CD4-positive, CD25-positive, alpha-beta regulatory T cell (primary cell): Measurements from ENCODE around the gene TKT. TPM values are rescaled to one million over a fixed set of nuclear protein-coding genes. Genes with fewer than 3 reads are reported as not detected.

Experiments
- ATAC-seq, 2 donors: fragments of 150-1000 bp; cut with Tn5 transposase; one replicate each; pipeline ENCODE4 v1.10.0; 2021; ENCODE audit warnings: low read depth in 2 of 2, moderate number of reproducible peaks in 2 of 2, moderate library complexity in 1 of 2
- DNase-seq, 3 donors: peaks; one replicate each; pipeline versions ENCODE4 v3.0.0 to v3.0.0-alpha.2; 2012 to 2022; ENCODE audit warnings: mixed read lengths in 1 of 3
- H3K27ac ChIP-seq: one replicate; pipeline ENCODE4 v1.7.0; 2013; ENCODE audit warnings: mild to moderate bottlenecking, low read length; ENCODE audit not compliant: insufficient read depth, poor library complexity, severe bottlenecking
- H3K27me3 ChIP-seq: one replicate; pipeline ENCODE4 v1.7.0; 2013; ENCODE audit warnings: low read length; ENCODE audit not compliant: control insufficient read depth, insufficient read depth
- H3K36me3 ChIP-seq: one replicate; pipeline ENCODE4 v1.7.0; 2013; ENCODE audit warnings: mild to moderate bottlenecking, low read length, moderate library complexity; ENCODE audit not compliant: control insufficient read depth, insufficient read depth
- H3K4me1 ChIP-seq: 2 replicates; pipeline ENCODE4 v1.7.0; 2013; ENCODE audit warnings: mild to moderate bottlenecking, low read length; ENCODE audit not compliant: insufficient read depth, control insufficient read depth, poor library complexity, severe bottlenecking
- H3K4me3 ChIP-seq: one replicate; pipeline ENCODE4 v1.7.0; 2013; ENCODE audit warnings: low read depth, mild to moderate bottlenecking, low read length, moderate library complexity
- H3K9me3 ChIP-seq, 2 experiments: 1 replicate in 1 of 2; 2 replicates in 1 of 2; pipeline ENCODE4 v1.7.0; 2013; ENCODE audit warnings: low read length in 2 of 2, mild to moderate bottlenecking in 1 of 2, moderate library complexity in 1 of 2; ENCODE audit not compliant: control insufficient read depth in 2 of 2
- H3K27ac Mint-ChIP-seq, 3 donors: one replicate each; pipeline ENCODE4 v1.8.0; 2020 to 2022; ENCODE audit warnings: mild to moderate bottlenecking in 3 of 3, mixed read lengths in 3 of 3, moderate library complexity in 2 of 3
- H3K27me3 Mint-ChIP-seq: one replicate; pipeline ENCODE4 v1.8.0; 2022; ENCODE audit warnings: mild to moderate bottlenecking, mixed read lengths
- H3K36me3 Mint-ChIP-seq: one replicate; pipeline ENCODE4 v1.8.0; 2020; ENCODE audit warnings: mixed read lengths
- H3K4me1 Mint-ChIP-seq, 4 donors: one replicate each; pipeline ENCODE4 v1.8.0; 2020 to 2022; ENCODE audit warnings: mixed read lengths in 4 of 4, mild to moderate bottlenecking in 1 of 4
- H3K4me3 Mint-ChIP-seq, 4 donors: one replicate each; pipeline ENCODE4 v1.8.0; 2020 to 2022; ENCODE audit warnings: mild to moderate bottlenecking in 4 of 4, mixed read lengths in 4 of 4, moderate library complexity in 3 of 4
- H3K9me3 Mint-ChIP-seq, 7 donors: one replicate each; pipeline ENCODE4 v1.8.0; 2020 to 2022; ENCODE audit warnings: mixed read lengths in 7 of 7, mild to moderate bottlenecking in 3 of 7, moderate library complexity in 2 of 7
- polyA plus RNA-seq, 4 donors: library from polyadenylated mRNA; unstranded; fragments of 300-500 nt; fragmentation: Illumina TruSeq; gene quantifications; one replicate each; pipeline ENCODE4 v1.2.3, GENCODE V29; 2021
- total RNA-seq: library from RNA; stranded (reverse); gene quantifications from one replicate; pipeline ENCODE4 v1.2.3, GENCODE V29; 2022

The TKT gene
- total and polyA plus RNA-seq, 5 donors from 2014 or later = 59.0 to 95.6 (median 73.0) TPM

GRCh38 chr3:53198256-53198977 lies 57.4 kb downstream of the TKT start:
- Histone ChIP-seq H3K27ac (no peak overlapping the region), H3K36me3 (no peaks in the 10 kb centered on the region), H3K9me3 (no peaks in the 10 kb centered on the region), H3K4me3 (no peak overlapping the region), H3K4me1 (peaks cover 5% of the 10 kb centered on the region), H3K27me3 (no peaks in the 10 kb centered on the region)
- H3K9me3 Mint-ChIP-seq = no peaks in the 10 kb centered on the region
- no peak for DNase-seq
- peaks cover 0 to 13% (median 2%) of the 10 kb centered on the region in 4 donors for H3K4me1 Mint-ChIP-seq
- H3K4me3 Mint-ChIP-seq = no peak overlapping the region
- no peaks in the 10 kb centered on the region for H3K36me3 Mint-ChIP-seq
- H3K27me3 Mint-ChIP-seq = peaks cover 4% of the 10 kb centered on the region
- no peak overlapping the region for H3K27ac Mint-ChIP-seq
- no peak for ATAC-seq

GRCh38 chr3:53196575-53197407 lies 59.0 kb downstream of the TKT start:
- peaks cover 5% of the 10 kb centered on the region for H3K4me1 ChIP-seq
- no peaks in the 10 kb centered on the region for H3K9me3 ChIP-seq
- Mint-ChIP-seq H3K27ac (no peak overlapping the region), H3K4me3 (no peak overlapping the region), H3K4me1 (peaks cover 0 to 13% (median 2%) of the 10 kb centered on the region in 4 donors), H3K36me3 (peaks cover 10% of the 10 kb centered on the region), H3K9me3 (no peaks in the 10 kb centered on the region), H3K27me3 (peaks cover 4% of the 10 kb centered on the region)
- no peak overlapping the region for H3K27ac ChIP-seq
- peaks cover 11% of the 10 kb centered on the region for H3K36me3 ChIP-seq
- DNase-seq = peak in 2 of 3 donors; percentile 13 to 50
- ATAC-seq = peak in 1 of 2 donors; percentile 30
- H3K27me3 ChIP-seq = no peaks in the 10 kb centered on the region
- H3K4me3 ChIP-seq = no peak overlapping the region

GRCh38 chr3:53195602-53196574 lies 59.9 kb downstream of the TKT start:
- peak; percentile 65 to 67 for ATAC-seq
- H3K27me3 Mint-ChIP-seq = peaks cover 4% of the 10 kb centered on the region
- H3K4me3 Mint-ChIP-seq = no peak overlapping the region
- Histone ChIP-seq H3K4me3 (no peak overlapping the region), H3K27me3 (no peaks in the 10 kb centered on the region), H3K9me3 (no peaks in the 10 kb centered on the region), H3K4me1 (peaks cover 5% of the 10 kb centered on the region), H3K27ac (no peak overlapping the region), H3K36me3 (peaks cover 15% of the 10 kb centered on the region)
- peaks cover 11% of the 10 kb centered on the region for H3K36me3 Mint-ChIP-seq
- peaks cover 0 to 13% (median 2%) of the 10 kb centered on the region in 4 donors for H3K4me1 Mint-ChIP-seq
- peak overlapping the region in 1 of 3 donors; percentile 32 for H3K27ac Mint-ChIP-seq
- DNase-seq = peak; percentile 23 to 53 (median 49)
- H3K9me3 Mint-ChIP-seq = no peaks in the 10 kb centered on the region

- no peaks in the 10 kb centered on the region for H3K9me3 ChIP-seq
- H3K27ac ChIP-seq = no peak overlapping the region
- peaks cover 5% of the 10 kb centered on the region for H3K4me1 ChIP-seq
- Mint-ChIP-seq H3K9me3 (no peaks in the 10 kb centered on the region), H3K4me1 (peaks cover 0 to 13% (median 2%) of the 10 kb centered on the region in 4 donors), H3K4me3 (peak overlapping the region in 1 of 4 donors; percentile 21), H3K27ac (no peak overlapping the region), H3K36me3 (peaks cover 18% of the 10 kb centered on the region), H3K27me3 (peaks cover 4% of the 10 kb centered on the region)
- peaks cover 17% of the 10 kb centered on the region for H3K36me3 ChIP-seq
- DNase-seq = no peak
- H3K27me3 ChIP-seq = no peaks in the 10 kb centered on the region
- H3K4me3 ChIP-seq = no peak overlapping the region
- ATAC-seq = no peak
Observed at GRCh38 chr3:53195066-53195450, 60.8 kb downstream of the TKT start.

- Mint-ChIP-seq H3K9me3 (no peaks in the 10 kb centered on the region), H3K27ac (no peak overlapping the region), H3K4me3 (no peak overlapping the region), H3K4me1 (peaks cover 0 to 13% (median 2%) of the 10 kb centered on the region in 4 donors), H3K36me3 (peaks cover 22% of the 10 kb centered on the region), H3K27me3 (peaks cover 4% of the 10 kb centered on the region)
- peaks cover 5% of the 10 kb centered on the region for H3K4me1 ChIP-seq
- no peak overlapping the region for H3K27ac ChIP-seq
- ATAC-seq (no peak), DNase-seq (no peak)
- peaks cover 24% of the 10 kb centered on the region for H3K36me3 ChIP-seq
- no peaks in the 10 kb centered on the region for H3K27me3 ChIP-seq
- H3K9me3 ChIP-seq = no peaks in the 10 kb centered on the region
- H3K4me3 ChIP-seq = no peak overlapping the region
Observed at GRCh38 chr3:53194210-53195065, 61.4 kb downstream of the TKT start.

GRCh38 chr3:53193466-53194209 lies 62.2 kb downstream of the TKT start:
- Histone ChIP-seq H3K27ac (no peak overlapping the region), H3K4me3 (no peak overlapping the region), H3K27me3 (no peaks in the 10 kb centered on the region), H3K9me3 (no peaks in the 10 kb centered on the region), H3K4me1 (peaks cover 5% of the 10 kb centered on the region), H3K36me3 (peaks cover 29% of the 10 kb centered on the region)
- Mint-ChIP-seq H3K36me3 (peaks cover 22% of the 10 kb centered on the region), H3K27ac (no peak overlapping the region), H3K4me1 (peaks cover 0 to 13% (median 2%) of the 10 kb centered on the region in 4 donors), H3K9me3 (no peaks in the 10 kb centered on the region), H3K4me3 (no peak overlapping the region), H3K27me3 (peaks cover 3% of the 10 kb centered on the region)
- no peak for ATAC-seq
- DNase-seq = no peak
